CD14-positive monocyte (primary cell): Measurements from ENCODE around the gene KDM3B. TPM values are rescaled to one million over a fixed set of nuclear protein-coding genes. Genes with fewer than 3 reads are reported as not detected.

Experiments
- DNase-seq, 3 donors: peaks; one replicate each; pipeline ENCODE4 v3.0.0-alpha.2; 2011 to 2022
- H2AFZ ChIP-seq: 2 replicates; pipeline ENCODE4 v1.6.0; 2012; ENCODE audit warnings: mild to moderate bottlenecking, low read depth, low read length, inconsistent platforms; ENCODE audit not compliant: insufficient read depth, poor library complexity, severe bottlenecking
- H3K27ac ChIP-seq, 2 donors: 1 replicate in 1 of 2; 2 replicates in 1 of 2; pipeline ENCODE4 v1.5.1; 2012 to 2013; ENCODE audit warnings: low read length in 2 of 2, control low read depth in 1 of 2, inconsistent platforms in 1 of 2, low read depth in 1 of 2, mild to moderate bottlenecking in 1 of 2
- H3K27me3 ChIP-seq, 2 donors: one replicate each; pipeline versions ENCODE4 v1.6.0 to v1.6.1; 2011 to 2013; ENCODE audit warnings: low read length in 2 of 2; ENCODE audit not compliant: control insufficient read depth in 2 of 2, insufficient read depth in 2 of 2
- H3K36me3 ChIP-seq, 2 donors: replicated peaks in 1 of 2; 1 replicate in 1 of 2; 2 replicates in 1 of 2; pipeline versions ENCODE4 v1.5.1 to v1.6.1; 2012 to 2013; ENCODE audit warnings: low read length in 2 of 2, control low read depth in 1 of 2, inconsistent platforms in 1 of 2, mild to moderate bottlenecking in 1 of 2; ENCODE audit not compliant: insufficient read depth in 2 of 2, control insufficient read depth in 1 of 2
- H3K4me1 ChIP-seq, 2 donors: 1 replicate in 1 of 2; 2 replicates in 1 of 2; pipeline versions ENCODE4 v1.5.1 to v1.6.1; 2012 to 2013; ENCODE audit warnings: low read length in 2 of 2, control low read depth in 1 of 2, inconsistent platforms in 1 of 2, mild to moderate bottlenecking in 1 of 2, moderate library complexity in 1 of 2; ENCODE audit not compliant: insufficient read depth in 2 of 2, control insufficient read depth in 1 of 2
- H3K4me2 ChIP-seq: replicated peaks from 2 replicates; pipeline ENCODE3; 2012; ENCODE audit warnings: low read length, moderate library complexity, mild to moderate bottlenecking; ENCODE audit not compliant: poor library complexity, severe bottlenecking; ENCODE audit errors: extremely low read depth
- H3K4me3 ChIP-seq, 3 experiments: fragments of 200-600 bp in 1 of 3; sonication (generic) in 1 of 3; replicated peaks in 1 of 3; 1 replicate in 2 of 3; 2 replicates in 1 of 3; pipeline ENCODE4 v1.5.1; 2011 to 2013; ENCODE audit warnings: low read length in 3 of 3, mild to moderate bottlenecking in 3 of 3, control low read depth in 2 of 3, low read depth in 2 of 3, inconsistent platforms in 1 of 3, moderate library complexity in 1 of 3
- H3K79me2 ChIP-seq: 2 replicates; pipeline ENCODE4 v1.6.0; 2012; ENCODE audit warnings: mild to moderate bottlenecking, control low read depth, inconsistent platforms, low read length, moderate library complexity; ENCODE audit not compliant: insufficient read depth
- H3K9ac ChIP-seq: 2 replicates; pipeline ENCODE4 v1.6.0; 2017; ENCODE audit warnings: low read length, mild to moderate bottlenecking; ENCODE audit not compliant: insufficient read depth, poor library complexity, severe bottlenecking
- H3K9me3 ChIP-seq, 2 donors: replicated peaks in 1 of 2; 1 replicate in 1 of 2; 2 replicates in 1 of 2; pipeline versions ENCODE4 v1.5.1 to v1.6.1; 2012 to 2013; ENCODE audit warnings: low read length in 2 of 2, control low read depth in 1 of 2; ENCODE audit not compliant: control insufficient read depth in 1 of 2, insufficient read depth in 1 of 2
- H4K20me1 ChIP-seq: 2 replicates; pipeline ENCODE4 v1.6.0; 2012; ENCODE audit warnings: mild to moderate bottlenecking, low read length, control low read depth, moderate library complexity; ENCODE audit not compliant: insufficient read depth
- H3K27ac Mint-ChIP-seq, 7 donors: one replicate each; pipeline ENCODE4 v1.8.0; 2020; ENCODE audit warnings: mild to moderate bottlenecking in 7 of 7, mixed read lengths in 7 of 7, moderate library complexity in 6 of 7, inconsistent platforms in 2 of 7
- H3K27me3 Mint-ChIP-seq, 3 donors: one replicate each; pipeline ENCODE4 v1.8.0; 2021 to 2022; ENCODE audit warnings: low read depth in 3 of 3, mild to moderate bottlenecking in 3 of 3, mixed read lengths in 3 of 3, moderate library complexity in 3 of 3, inconsistent platforms in 1 of 3
- H3K36me3 Mint-ChIP-seq, 2 donors: one replicate each; pipeline ENCODE4 v1.8.0; 2020; ENCODE audit warnings: mixed read lengths in 2 of 2, inconsistent platforms in 1 of 2, mild to moderate bottlenecking in 1 of 2
- H3K4me1 Mint-ChIP-seq: one replicate; pipeline ENCODE4 v1.8.0; 2020; ENCODE audit warnings: mild to moderate bottlenecking, mixed read lengths
- H3K4me3 Mint-ChIP-seq, 2 donors: one replicate each; pipeline ENCODE4 v1.8.0; 2020; ENCODE audit warnings: mild to moderate bottlenecking in 2 of 2, mixed read lengths in 2 of 2, moderate library complexity in 1 of 2
- H3K9me3 Mint-ChIP-seq, 7 donors: one replicate each; pipeline ENCODE4 v1.8.0; 2020 to 2022; ENCODE audit warnings: mixed read lengths in 7 of 7, mild to moderate bottlenecking in 6 of 7, moderate library complexity in 6 of 7, inconsistent platforms in 2 of 7
- CTCF ChIP-seq: fragments of 200-600 bp; IDR thresholded peaks from one replicate; pipeline ENCODE4 v1.8.0; 2022; ENCODE audit warnings: antibody characterized with exemption, mild to moderate bottlenecking
- WGBS: methylation state at CpG from one replicate; pipeline ENCODE4 v1.1.5; 2013; ENCODE audit warnings: missing lambda C conversion rate; ENCODE audit not compliant: insufficient coverage; 5-methylcytosine and 5-hydroxymethylcytosine counted together
- intact Hi-C, 2 donors: fragments of 100-400 bp; cut with micrococcal nuclease; formaldehyde crosslinking; loops; one replicate each; pipeline versions ENCODE4 v1.15.0 to v1.15.1; 2023
- polyA plus RNA-seq, 3 donors: library from polyadenylated mRNA; depleted of rRNA in 1 of 3; unstranded in 2 of 3; stranded (reverse) in 1 of 3; fragments of 300-500 nt in 2 of 3; fragments of >200 nt in 1 of 3; fragmentation: Illumina TruSeq in 2 of 3; gene quantifications; 1 replicate in 2 of 3; 2 replicates in 1 of 3; pipeline ENCODE4 v1.2.3, GENCODE V29; 2012 to 2021

The KDM3B gene
- polyA plus RNA-seq, 3 donors, result 11.7 to 52.1 (median 17.4) TPM

DNA sequence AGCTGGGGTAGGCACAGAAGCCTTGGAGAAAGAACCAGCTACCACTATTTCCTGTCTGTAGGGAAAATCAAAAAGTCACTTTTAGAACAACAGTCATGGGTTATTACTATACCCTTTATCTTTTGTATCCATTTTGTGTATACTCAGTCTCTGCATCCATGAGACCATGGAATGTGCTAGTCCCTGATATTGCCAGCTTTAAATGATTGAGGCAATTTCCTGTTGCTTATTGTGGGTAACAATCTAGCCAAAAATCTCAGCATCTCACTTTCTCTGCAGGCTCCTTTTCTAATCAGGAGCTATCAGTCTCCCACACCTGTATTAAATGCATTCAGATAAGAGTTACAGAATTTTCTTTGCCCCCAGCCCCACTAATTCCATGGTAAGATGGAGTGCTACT is 968 bp upstream of the KDM3B start:
- Histone ChIP-seq H4K20me1 (peaks cover 51% of the 10 kb centered on the region), H3K4me3 (no peak overlapping the region), H3K9me3 (peaks cover 0 to 6% of the 10 kb centered on the region in 2 donors), H3K9ac (no peak overlapping the region), H3K79me2 (peaks cover 50% of the 10 kb centered on the region), H3K4me2 (no peak overlapping the region), H3K36me3 (peaks cover 29 to 30% of the 10 kb centered on the region in 2 donors), H3K27me3 (no peaks in the 10 kb centered on the region), H3K27ac (peak overlapping the region in 1 of 2 donors; percentile 55), H3K4me1 (peaks cover 21 to 25% of the 10 kb centered on the region in 2 donors), H2AFZ (no peak overlapping the region)
- Mint-ChIP-seq H3K27ac (peak overlapping the region in 3 of 7 donors; percentile 1 to 80 (median 78)), H3K36me3 (peaks cover 26 to 39% of the 10 kb centered on the region in 2 donors), H3K27me3 (no peaks in the 10 kb centered on the region), H3K9me3 (peaks cover 4 to 10% (median 8%) of the 10 kb centered on the region in 7 donors), H3K4me1 (peaks cover 40% of the 10 kb centered on the region), H3K4me3 (no peak overlapping the region)
- TF ChIP-seq CTCF, result no peak
- DNase-seq, result no peak
- intact Hi-C loops, result loop anchor here in 1 of 2 donors (5.0 kb wide), 1 partner anchor 191 kb away; the partner anchor contains the start of gene ETF1

- peak overlapping the region; percentile 98 for H3K4me3 Mint-ChIP-seq
- peak; percentile 93 for TF ChIP-seq CTCF
- Histone ChIP-seq H3K4me2 (peak overlapping the region; percentile 85), H3K9me3 (peaks cover 0 to 6% of the 10 kb centered on the region in 2 donors), H4K20me1 (peaks cover 51% of the 10 kb centered on the region), H3K4me1 (peaks cover 21 to 25% of the 10 kb centered on the region in 2 donors), H2AFZ (peak overlapping the region; percentile 77), H3K27ac (peak overlapping the region; percentile 98 to 100), H3K4me3 (peak overlapping the region; percentile 78 to 98 (median 89)), H3K79me2 (peaks cover 64% of the 10 kb centered on the region), H3K36me3 (peaks cover 15 to 16% of the 10 kb centered on the region in 2 donors), H3K27me3 (no peaks in the 10 kb centered on the region), H3K9ac (peak overlapping the region; percentile 99)
- intact Hi-C loops, result loop anchor here (2.0 to 5.0 kb wide), 3 partner anchors 16 to 189 kb away; partner anchors contain the start of gene ETF1 (in 1 of the 2)
- H3K27ac Mint-ChIP-seq, result peak overlapping the region; percentile 97 to 99 (median 98)
- H3K27me3 Mint-ChIP-seq, result no peaks in the 10 kb centered on the region
- peak; percentile 77 to 84 (median 78) for DNase-seq
- H3K9me3 Mint-ChIP-seq, result peaks cover 4 to 10% (median 8%) of the 10 kb centered on the region in 7 donors
- H3K4me1 Mint-ChIP-seq, result peaks cover 43% of the 10 kb centered on the region
- peaks cover 12 to 29% of the 10 kb centered on the region in 2 donors for H3K36me3 Mint-ChIP-seq
- WGBS, result under 1% methylated on average over 76 of the region's 88 CpGs
Measured at GRCh38 chr5:138352722-138353559, 456 bp downstream of the KDM3B start.
